Mononuclear cell (primary cell): Measurements from ENCODE around the gene KLHL8. TPM values are rescaled to one million over a fixed set of nuclear protein-coding genes. Genes with fewer than 3 reads are reported as not detected.

Experiments
- H3K27me3 ChIP-seq: 2 replicates; pipeline ENCODE4 v1.6.0; 2011; ENCODE audit warnings: low read length, control low read depth; ENCODE audit not compliant: insufficient read depth
- H3K4me1 ChIP-seq: 2 replicates; pipeline ENCODE4 v1.5.1; 2011; ENCODE audit warnings: mild to moderate bottlenecking, low read length, control low read depth; ENCODE audit not compliant: insufficient read depth
- H3K4me3 ChIP-seq: 2 replicates; pipeline ENCODE4 v1.5.1; 2011; ENCODE audit warnings: mild to moderate bottlenecking, low read length, moderate library complexity
- H3K9me3 ChIP-seq: 2 replicates; pipeline ENCODE4 v1.5.1; 2011; ENCODE audit warnings: low read depth, mild to moderate bottlenecking, control low read depth, low read length
- total RNA-seq: library from RNA; depleted of rRNA; stranded (reverse); fragments of >200 nt; gene quantifications from one replicate; pipeline ENCODE4 v1.2.3, GENCODE V29; 2012

Gene KLHL8
- total RNA-seq = 14.1 TPM

- peaks cover 15% of the 10 kb centered on the region for H3K4me1 ChIP-seq
- no peaks in the 10 kb centered on the region for H3K9me3 ChIP-seq
- peak within 1 kb of the TSS; percentile 96 for H3K4me3 ChIP-seq
- H3K27me3 ChIP-seq = no peaks in the 10 kb centered on the region
Measured at GRCh38 chr4:87220094-87220822, at the start of gene KLHL8. KLHL8 (minus strand) TSS chr4:87220618; CDS start chr4:87195539, 25,079 bp downstream.

- H3K4me1 ChIP-seq = no peaks in the 10 kb centered on the region
Measured at GRCh38 chr4:87270144-87270543, 49.7 kb upstream of the KLHL8 start.

GRCh38 chr4:87268411-87268810, 48.0 kb upstream of the KLHL8 start:
- H3K27me3 ChIP-seq = no peaks in the 10 kb centered on the region
- H3K4me3 ChIP-seq = no peak overlapping the region
- peaks cover 3% of the 10 kb centered on the region for H3K4me1 ChIP-seq
- no peaks in the 10 kb centered on the region for H3K9me3 ChIP-seq

More at GRCh38 chr4:87270144-87270543, 49.7 kb upstream of the KLHL8 start:
- Histone ChIP-seq H3K4me3 (no peak overlapping the region), H3K9me3 (no peaks in the 10 kb centered on the region), H3K27me3 (no peaks in the 10 kb centered on the region)

GRCh38 chr4:87266986-87267385, 46.6 kb upstream of the KLHL8 start:
- Histone ChIP-seq H3K4me1 (peaks cover 3% of the 10 kb centered on the region), H3K9me3 (no peaks in the 10 kb centered on the region), H3K4me3 (no peak overlapping the region), H3K27me3 (no peaks in the 10 kb centered on the region)

GRCh38 chr4:87262886-87263285, 42.5 kb upstream of the KLHL8 start:
- peaks cover 3% of the 10 kb centered on the region for H3K4me1 ChIP-seq
- H3K27me3 ChIP-seq = no peaks in the 10 kb centered on the region
- H3K4me3 ChIP-seq = no peak overlapping the region
- H3K9me3 ChIP-seq = no peaks in the 10 kb centered on the region

GRCh38 chr4:87260477-87260876, 40.1 kb upstream of the KLHL8 start:
- Histone ChIP-seq H3K27me3 (no peaks in the 10 kb centered on the region), H3K9me3 (no peaks in the 10 kb centered on the region), H3K4me3 (no peak overlapping the region), H3K4me1 (peaks cover 3% of the 10 kb centered on the region)

- H3K9me3 ChIP-seq = no peaks in the 10 kb centered on the region
- peaks cover under 1% of the 10 kb centered on the region for H3K4me1 ChIP-seq
Measured at GRCh38 chr4:87258677-87259076, 38.3 kb upstream of the KLHL8 start.

GRCh38 chr4:87257523-87257922, 37.1 kb upstream of the KLHL8 start:
- no peaks in the 10 kb centered on the region for H3K9me3 ChIP-seq
- no peak overlapping the region for H3K4me3 ChIP-seq
- H3K4me1 ChIP-seq = no peaks in the 10 kb centered on the region

More at GRCh38 chr4:87258677-87259076, 38.3 kb upstream of the KLHL8 start:
- Histone ChIP-seq H3K27me3 (no peaks in the 10 kb centered on the region), H3K4me3 (no peak overlapping the region)

GRCh38 chr4:87255755-87256154, 35.3 kb upstream of the KLHL8 start:
- Histone ChIP-seq H3K4me3 (no peak overlapping the region), H3K9me3 (no peaks in the 10 kb centered on the region), H3K4me1 (no peaks in the 10 kb centered on the region), H3K27me3 (no peaks in the 10 kb centered on the region)

More at GRCh38 chr4:87257523-87257922, 37.1 kb upstream of the KLHL8 start:
- no peaks in the 10 kb centered on the region for H3K27me3 ChIP-seq

GRCh38 chr4:87251106-87251505, 30.7 kb upstream of the KLHL8 start:
- H3K4me3 ChIP-seq = no peak overlapping the region
- H3K9me3 ChIP-seq = no peaks in the 10 kb centered on the region
- no peaks in the 10 kb centered on the region for H3K27me3 ChIP-seq
- H3K4me1 ChIP-seq = no peaks in the 10 kb centered on the region

- Histone ChIP-seq H3K9me3 (no peaks in the 10 kb centered on the region), H3K4me3 (no peak overlapping the region), H3K27me3 (no peaks in the 10 kb centered on the region), H3K4me1 (no peaks in the 10 kb centered on the region)
Measured at GRCh38 chr4:87250294-87250693, 29.9 kb upstream of the KLHL8 start.

- Histone ChIP-seq H3K4me3 (no peak overlapping the region), H3K27me3 (no peaks in the 10 kb centered on the region), H3K4me1 (no peaks in the 10 kb centered on the region), H3K9me3 (no peaks in the 10 kb centered on the region)
Measured at GRCh38 chr4:87249332-87250019, 29.1 kb upstream of the KLHL8 start.

- Histone ChIP-seq H3K4me1 (no peaks in the 10 kb centered on the region), H3K9me3 (peaks cover 21% of the 10 kb centered on the region), H3K4me3 (no peak overlapping the region), H3K27me3 (no peaks in the 10 kb centered on the region)
Measured at GRCh38 chr4:87243426-87244053, 23.1 kb upstream of the KLHL8 start.

GRCh38 chr4:87241336-87241735, 20.9 kb upstream of the KLHL8 start:
- H3K27me3 ChIP-seq = no peaks in the 10 kb centered on the region
- H3K4me3 ChIP-seq = no peak overlapping the region
- peaks cover 21% of the 10 kb centered on the region for H3K9me3 ChIP-seq
- no peaks in the 10 kb centered on the region for H3K4me1 ChIP-seq

- H3K4me3 ChIP-seq = no peak overlapping the region
- H3K9me3 ChIP-seq = peaks cover 21% of the 10 kb centered on the region
- no peaks in the 10 kb centered on the region for H3K27me3 ChIP-seq
- no peaks in the 10 kb centered on the region for H3K4me1 ChIP-seq
Measured at GRCh38 chr4:87240341-87240740, 19.9 kb upstream of the KLHL8 start.
